Caco-2 (cell line): ENCODE data around the gene FAM83F. TPM values are rescaled to one million over a fixed set of nuclear protein-coding genes. Genes with fewer than 3 reads are reported as not detected.
A peak's percentile ranks its signal among the peaks of the same experiment; 100 is the strongest.

Experiments used
- BruUV-seq: library from RNA; stranded (reverse); fragments of 400-500 nt; replicated peaks from 2 replicates; lab custom pipeline; 2021; lab: Mats Ljungman, UMichigan
- CTCF ChIA-PET: fragments of 300-600 bp; sonication (Branson Sonifier 250); formaldehyde crosslinking; loops from one replicate; lab custom pipeline; 2022; ENCODE audit warnings: antibody characterized with exemption; lab: Charles Lee
- POLR2A ChIA-PET: fragments of 300-600 bp; sonication (Branson Sonifier 250); formaldehyde crosslinking; loops from one replicate; lab custom pipeline; 2022; ENCODE audit warnings: antibody characterized with exemption; lab: Charles Lee
- DNase-seq, 2 experiments: peaks; one replicate each; pipeline versions ENCODE4 v3.0.0 to v3.0.0-alpha.2; 2020 to 2022
- H3K27me3 ChIP-seq: replicated peaks from 2 replicates; pipeline ENCODE4 v1.6.0; 2011; ENCODE audit warnings: low read length; ENCODE audit not compliant: control insufficient read depth, insufficient read depth
- H3K36me3 ChIP-seq: 2 replicates; pipeline ENCODE4 v1.5.1; 2011; ENCODE audit warnings: low read length; ENCODE audit not compliant: control insufficient read depth, insufficient read depth
- H3K4me1 ChIP-seq: fragments of 250-450 bp; sonication (Bioruptor Pico); 2 replicates; pipeline ENCODE4 v1.5.1; 2020; ENCODE audit warnings: mild to moderate bottlenecking
- H3K4me3 ChIP-seq: 2 replicates; pipeline ENCODE4 v1.5.1; 2011; ENCODE audit warnings: low read depth, mild to moderate bottlenecking, control low read depth, low read length
- H3K9me3 ChIP-seq: fragments of 250-450 bp; sonication (Bioruptor Pico); 2 replicates; pipeline ENCODE4 v1.5.1; 2020; ENCODE audit warnings: mild to moderate bottlenecking, moderate library complexity
- H3K27ac Mint-ChIP-seq: one replicate; pipeline ENCODE4 v1.8.0; 2022; ENCODE audit warnings: mixed read lengths; ENCODE audit not compliant: unreplicated experiment
- H3K27me3 Mint-ChIP-seq: one replicate; pipeline ENCODE4 v1.8.0; 2022; ENCODE audit warnings: mixed read lengths; ENCODE audit not compliant: insufficient read depth, unreplicated experiment
- H3K36me3 Mint-ChIP-seq: one replicate; pipeline ENCODE4 v1.8.0; 2022; ENCODE audit warnings: mild to moderate bottlenecking, mixed read lengths; ENCODE audit not compliant: insufficient read depth, unreplicated experiment
- H3K4me1 Mint-ChIP-seq: one replicate; pipeline ENCODE4 v1.8.0; 2022; ENCODE audit warnings: low read depth, mixed read lengths; ENCODE audit not compliant: unreplicated experiment
- H3K4me3 Mint-ChIP-seq: one replicate; pipeline ENCODE4 v1.8.0; 2022; ENCODE audit warnings: mild to moderate bottlenecking, moderate library complexity, mixed read lengths; ENCODE audit not compliant: unreplicated experiment
- H3K9me3 Mint-ChIP-seq: one replicate; pipeline ENCODE4 v1.8.0; 2022; ENCODE audit warnings: mixed read lengths; ENCODE audit not compliant: unreplicated experiment
- intact Hi-C: fragments of 100-400 bp; cut with micrococcal nuclease; formaldehyde crosslinking; loops from one replicate; pipeline ENCODE4 v1.10.0; 2022; ENCODE audit not compliant: unreplicated experiment
- total RNA-seq: library from RNA; stranded (reverse); gene quantifications from 2 replicates; pipeline ENCODE4 v1.2.3, GENCODE V29; 2022
- TF ChIP-seq, protein P1 (sequence below), 2 experiments: fragments of 200-600 bp in 1 of 2; IDR thresholded peaks; 1 replicate in 1 of 2; 2 replicates in 1 of 2; pipeline versions ENCODE4 v1.5.1 to v1.8.0; 2011 to 2022; ENCODE audit warnings: antibody characterized with exemption in 1 of 2, control low read depth in 1 of 2, inconsistent platforms in 1 of 2, low read depth in 1 of 2, low read length in 1 of 2, mild to moderate bottlenecking in 1 of 2, moderate library complexity in 1 of 2; ENCODE audit not compliant: insufficient read depth in 1 of 2, severe bottlenecking in 1 of 2, unreplicated experiment in 1 of 2

Gene FAM83F
- total RNA-seq, 1 experiment from 2014 or later, result 20.0 TPM

DNA sequence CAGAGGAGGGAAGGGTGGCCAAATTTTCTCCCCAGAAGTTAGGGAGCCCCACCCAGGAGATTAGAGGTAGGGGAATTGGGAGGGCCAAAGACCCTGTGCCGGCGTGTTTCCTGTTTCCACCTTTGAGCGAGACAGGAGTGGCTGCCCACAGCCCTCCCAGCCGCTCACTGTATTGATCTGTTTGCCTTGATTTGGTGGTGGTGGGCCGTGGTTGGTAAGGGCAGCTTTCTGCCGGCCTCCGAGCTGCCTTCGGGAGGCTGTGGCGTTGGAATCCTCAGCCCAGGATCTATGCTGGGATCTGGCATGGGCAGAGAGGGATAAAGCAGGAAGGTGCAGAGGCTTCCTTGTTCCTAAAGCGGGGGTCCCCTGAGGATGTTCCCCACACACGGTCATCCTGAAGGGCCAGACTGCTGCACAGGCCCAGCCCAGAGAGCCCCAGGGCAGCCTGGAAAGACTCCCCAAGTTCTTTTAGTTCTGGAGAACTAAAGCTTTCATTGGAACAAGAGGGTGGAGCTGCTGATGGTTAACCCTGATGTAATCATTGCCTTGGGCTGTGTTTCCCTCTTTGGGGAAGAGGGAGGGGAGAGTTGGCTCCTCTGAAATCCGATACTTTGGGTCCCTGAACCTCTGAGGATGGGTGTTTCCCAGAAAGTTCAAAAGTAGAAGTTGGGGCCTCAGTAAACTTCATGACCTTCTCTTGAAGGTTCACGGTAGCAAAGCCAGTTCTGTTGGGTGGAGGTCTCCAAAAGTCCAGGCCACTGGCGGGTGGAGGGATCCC, 7.2 kb downstream of the FAM83F start:
- peaks cover 23% of the 10 kb centered on the region for H3K36me3 Mint-ChIP-seq
- peak overlapping the region; percentile 20 for H3K27ac Mint-ChIP-seq
- CTCF ChIA-PET, result interaction anchor here (1.4 to 1.7 kb wide), 2 partner anchors 11 to 23 kb away, joined by 5 read pairs; no protein-coding TSS in a partner anchor
- no TSS peak for BruUV-seq
- POLR2A ChIA-PET, result interaction anchor here (0.6 kb wide), 1 partner anchor 478 kb away, joined by 4 read pairs; no protein-coding TSS in a partner anchor
- no peaks in the 10 kb centered on the region for H3K9me3 Mint-ChIP-seq
- H3K27me3 Mint-ChIP-seq, result no peaks in the 10 kb centered on the region
- no peak overlapping the region for H3K4me3 ChIP-seq
- TF ChIP-seq, protein P1, sequence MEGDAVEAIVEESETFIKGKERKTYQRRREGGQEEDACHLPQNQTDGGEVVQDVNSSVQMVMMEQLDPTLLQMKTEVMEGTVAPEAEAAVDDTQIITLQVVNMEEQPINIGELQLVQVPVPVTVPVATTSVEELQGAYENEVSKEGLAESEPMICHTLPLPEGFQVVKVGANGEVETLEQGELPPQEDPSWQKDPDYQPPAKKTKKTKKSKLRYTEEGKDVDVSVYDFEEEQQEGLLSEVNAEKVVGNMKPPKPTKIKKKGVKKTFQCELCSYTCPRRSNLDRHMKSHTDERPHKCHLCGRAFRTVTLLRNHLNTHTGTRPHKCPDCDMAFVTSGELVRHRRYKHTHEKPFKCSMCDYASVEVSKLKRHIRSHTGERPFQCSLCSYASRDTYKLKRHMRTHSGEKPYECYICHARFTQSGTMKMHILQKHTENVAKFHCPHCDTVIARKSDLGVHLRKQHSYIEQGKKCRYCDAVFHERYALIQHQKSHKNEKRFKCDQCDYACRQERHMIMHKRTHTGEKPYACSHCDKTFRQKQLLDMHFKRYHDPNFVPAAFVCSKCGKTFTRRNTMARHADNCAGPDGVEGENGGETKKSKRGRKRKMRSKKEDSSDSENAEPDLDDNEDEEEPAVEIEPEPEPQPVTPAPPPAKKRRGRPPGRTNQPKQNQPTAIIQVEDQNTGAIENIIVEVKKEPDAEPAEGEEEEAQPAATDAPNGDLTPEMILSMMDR (IDR thresholded peaks at IDR 0.05; ENCODE audit: insufficient read depth in 1 of 2, low read depth in 1 of 2, low read length in 1 of 2, severe bottlenecking in 1 of 2, unreplicated experiment in 1 of 2), result no peak
- H3K27me3 ChIP-seq, result no peaks in the 10 kb centered on the region
- intact Hi-C loops, result no loop called here
- no peaks in the 10 kb centered on the region for H3K9me3 ChIP-seq
- no peak for DNase-seq
- no peak overlapping the region for H3K4me3 Mint-ChIP-seq
- peaks cover 38% of the 10 kb centered on the region for H3K4me1 Mint-ChIP-seq
- no peaks in the 10 kb centered on the region; the same call in 1 of the 2 replicates for H3K36me3 ChIP-seq
- H3K4me1 ChIP-seq, result peaks cover 60% of the 10 kb centered on the region

DNA sequence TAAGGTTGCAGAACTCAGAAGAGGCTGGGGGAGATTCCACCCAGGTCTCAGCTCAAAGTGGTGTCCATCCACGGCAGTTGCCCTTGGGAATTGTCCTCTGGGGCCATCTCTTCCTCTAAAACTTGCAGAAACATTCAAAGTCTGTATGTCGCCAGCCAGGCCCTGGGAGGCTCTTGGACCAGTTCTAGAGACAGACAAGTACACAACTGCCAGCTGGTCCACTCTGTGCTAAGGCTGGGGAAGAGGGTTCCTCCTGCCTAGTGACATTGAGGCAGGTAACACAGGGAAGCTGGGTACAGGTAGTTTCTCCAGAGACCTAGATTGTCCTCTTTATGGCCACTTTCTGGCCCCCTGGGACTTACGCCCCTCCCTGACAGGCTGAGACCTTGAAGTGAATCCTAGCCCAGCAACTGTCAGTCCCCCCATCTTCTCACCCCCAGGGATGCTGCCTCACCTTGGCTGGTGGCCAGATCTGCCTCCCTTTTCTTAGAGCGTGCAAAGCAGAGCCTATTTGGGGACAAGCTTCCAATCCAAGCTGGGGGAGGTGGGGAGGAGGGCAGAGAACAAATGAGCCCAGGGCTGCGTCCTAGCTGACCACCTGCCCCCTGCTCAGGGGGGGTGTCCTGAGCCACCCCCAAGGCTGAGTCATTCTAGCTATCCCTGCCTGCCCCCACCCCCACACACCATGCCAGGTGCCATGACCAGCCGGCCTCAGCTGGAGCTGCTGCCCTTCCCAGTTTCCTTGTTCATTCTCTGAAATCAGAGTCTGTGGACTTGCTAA, 8.4 kb downstream of the FAM83F start:
- Histone ChIP-seq H3K4me1 (peaks cover 53% of the 10 kb centered on the region), H3K36me3 (no peaks in the 10 kb centered on the region), H3K4me3 (no peak overlapping the region), H3K9me3 (no peaks in the 10 kb centered on the region), H3K27me3 (no peaks in the 10 kb centered on the region)
- Mint-ChIP-seq H3K4me1 (peaks cover 35% of the 10 kb centered on the region), H3K27ac (peak overlapping the region; percentile 20), H3K36me3 (peaks cover 23% of the 10 kb centered on the region), H3K9me3 (no peaks in the 10 kb centered on the region), H3K27me3 (no peaks in the 10 kb centered on the region), H3K4me3 (no peak overlapping the region)
- TF ChIP-seq, protein P1 (IDR thresholded peaks at IDR 0.05; ENCODE audit: insufficient read depth in 1 of 2, low read depth in 1 of 2, low read length in 1 of 2, severe bottlenecking in 1 of 2, unreplicated experiment in 1 of 2), result no peak
- POLR2A ChIA-PET, result no interaction called here
- intact Hi-C loops, result no loop called here
- CTCF ChIA-PET, result interaction anchor here (0.5 to 0.8 kb wide), 2 partner anchors 22 to 173 kb away, joined by 3 read pairs; no protein-coding TSS in a partner anchor
- no TSS peak for BruUV-seq
- DNase-seq, result no peak

DNA sequence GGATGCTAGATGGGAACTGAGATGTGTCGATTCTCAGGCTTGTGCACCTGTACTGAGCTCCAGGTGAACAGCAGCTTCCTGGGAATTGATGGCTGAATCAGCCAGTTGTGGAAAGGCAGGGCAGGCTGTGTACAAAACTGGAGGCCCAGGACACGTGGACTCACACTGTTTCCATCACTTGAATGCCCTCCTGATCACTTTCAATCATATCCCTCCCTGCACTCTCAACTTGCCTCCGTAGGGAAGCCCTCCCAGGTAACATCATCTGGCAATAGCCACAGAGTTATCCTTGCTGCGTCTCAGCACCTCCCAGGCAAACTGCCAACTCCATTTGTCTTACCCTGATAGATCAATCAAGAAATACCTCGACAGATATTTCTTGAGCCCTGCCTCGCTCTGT, 10.1 kb downstream of the FAM83F start:
- CTCF ChIA-PET, result no interaction called here
- TF ChIP-seq, protein P1 (IDR thresholded peaks at IDR 0.05; ENCODE audit: insufficient read depth in 1 of 2, low read depth in 1 of 2, low read length in 1 of 2, severe bottlenecking in 1 of 2, unreplicated experiment in 1 of 2), result no peak
- no TSS peak for BruUV-seq
- H3K36me3 Mint-ChIP-seq, result peaks cover 16% of the 10 kb centered on the region
- no peaks in the 10 kb centered on the region for H3K9me3 Mint-ChIP-seq
- POLR2A ChIA-PET, result no interaction called here
- intact Hi-C loops, result no loop called here
- H3K4me1 Mint-ChIP-seq, result peaks cover 20% of the 10 kb centered on the region
- no peaks in the 10 kb centered on the region for H3K9me3 ChIP-seq
- no peaks in the 10 kb centered on the region for H3K27me3 Mint-ChIP-seq
- DNase-seq, result no peak
- no peaks in the 10 kb centered on the region for H3K36me3 ChIP-seq
- no peak overlapping the region for H3K4me3 Mint-ChIP-seq
- H3K4me3 ChIP-seq, result no peak overlapping the region
- no peaks in the 10 kb centered on the region for H3K27me3 ChIP-seq
- no peak overlapping the region for H3K27ac Mint-ChIP-seq
- peaks cover 52% of the 10 kb centered on the region for H3K4me1 ChIP-seq
